GM12892 (cell line): ENCODE measurements around the gene CALCOCO1. TPM values are rescaled to one million over a fixed set of nuclear protein-coding genes. Genes with fewer than 3 reads are reported as not detected.
"Not testable (repeated sequence)": the region's sequence is repeated elsewhere in the genome, so short reads cannot be mapped to it uniquely, and the experiment has no call there.

Experiments used
- DNase-seq: peaks from one replicate; pipeline ENCODE4 v3.0.0; 2011; ENCODE audit not compliant: insufficient read length
- FAIRE-seq: peaks from 2 replicates; lab custom pipeline; 2011; peaks lifted over from hg19 to GRCh38; lab: Jason Lieb, UNC
- POLR2A ChIP-seq: IDR thresholded peaks from 2 replicates; pipeline ENCODE4 v1.6.1; 2011; ENCODE audit warnings: low read depth, low read length, control low read depth
- POLR2AphosphoS5 ChIP-seq: IDR thresholded peaks from 2 replicates; pipeline ENCODE4 v1.6.1; 2011; ENCODE audit warnings: low read depth, low read length, control low read depth
- TAF1 ChIP-seq: IDR thresholded peaks from 2 replicates; pipeline ENCODE4 v1.6.1; 2011; ENCODE audit warnings: low read depth, mild to moderate bottlenecking, control low read depth, low read length, borderline replicate concordance
- polyA plus RNA-seq: library from polyadenylated mRNA; unstranded; fragments of >200 nt; gene quantifications from one replicate; pipeline ENCODE4 v1.2.1, GENCODE V29; 2012; ENCODE audit warnings: missing spikeins, inconsistent platforms; ENCODE audit not compliant: missing spikeins

CALCOCO1 gene
- 24.5 TPM for polyA plus RNA-seq

- TF ChIP-seq POLR2A (0 out of 2 replicates have a peak, but pooled peaks have one; percentile 22), TAF1 (no peak), POLR2AphosphoS5 (peak; percentile 18; the same call in 1 of the 2 replicates)
- peak; percentile 93 for DNase-seq
- peak; percentile 99 for FAIRE-seq
Measured at GRCh38 chr12:53727310-53728041, at the start of gene CALCOCO1. Gene CALCOCO1, minus strand, starts transcription at chr12:53727452. Its CDS starts 2,210 bp downstream, at chr12:53725242.

GRCh38 chr12:53776872-53777271, 49.6 kb upstream of the CALCOCO1 start:
- TF ChIP-seq TAF1: no peak
- TF ChIP-seq POLR2A: no peak
- TF ChIP-seq POLR2AphosphoS5: no peak

GRCh38 chr12:53775478-53776145, 48.4 kb upstream of the CALCOCO1 start:
- DNase-seq: no peak
- no peak for TF ChIP-seq POLR2AphosphoS5
- no peak for TF ChIP-seq POLR2A
- TF ChIP-seq TAF1: no peak
- no peak for FAIRE-seq

More at GRCh38 chr12:53776872-53777271, 49.6 kb upstream of the CALCOCO1 start:
- DNase-seq (no peak), FAIRE-seq (no peak)

GRCh38 chr12:53770281-53770680, 43.0 kb upstream of the CALCOCO1 start:
- DNase-seq (no peak), FAIRE-seq (no peak)
- TF ChIP-seq POLR2A: no peak

DNA sequence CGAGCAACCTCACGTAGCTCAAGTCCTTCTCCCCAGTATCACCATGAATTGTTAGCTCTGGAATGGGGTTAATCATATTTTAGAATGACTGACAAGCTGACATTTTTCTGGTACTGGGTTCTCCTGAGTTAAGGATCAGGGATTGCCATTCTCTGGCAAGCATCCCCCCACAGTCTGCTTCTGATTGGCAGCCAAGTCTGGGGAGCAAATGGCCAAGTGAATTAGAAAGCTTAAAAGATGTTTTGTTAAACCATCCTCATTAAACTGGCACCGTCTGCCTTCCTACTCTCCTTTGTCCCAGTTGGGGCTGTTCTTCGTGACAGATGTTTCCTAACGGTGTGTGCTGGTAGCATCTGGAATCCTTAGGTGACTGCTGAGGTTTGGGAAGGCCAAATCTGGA, 41.7 kb upstream of the CALCOCO1 start:
- TF ChIP-seq POLR2AphosphoS5: no peak
- no peak for TF ChIP-seq POLR2A
- TF ChIP-seq TAF1: no peak
- FAIRE-seq: no peak

DNA sequence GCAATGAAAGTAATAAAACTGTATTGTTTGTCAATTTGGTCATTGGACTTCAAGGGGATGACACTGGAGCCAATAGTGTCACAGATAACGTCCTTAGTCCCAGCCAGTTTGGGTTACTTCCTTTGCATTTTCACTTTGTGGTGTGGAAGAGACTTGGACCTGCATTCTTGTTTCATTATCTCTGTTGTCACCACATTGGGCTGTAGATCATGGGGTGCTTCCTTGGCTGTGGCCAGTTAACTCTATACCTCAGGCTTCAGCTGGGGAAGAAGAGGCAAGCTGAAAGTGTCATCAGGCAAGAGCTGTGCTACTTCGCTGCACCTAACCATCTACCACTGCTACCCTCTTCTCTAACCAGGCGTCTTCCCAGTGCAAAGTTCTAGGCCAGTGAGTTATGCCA, 39.6 kb upstream of the CALCOCO1 start:
- DNase-seq (no peak), FAIRE-seq (no peak)
- no peak for TF ChIP-seq TAF1
- TF ChIP-seq POLR2A: no peak
- no peak for TF ChIP-seq POLR2AphosphoS5

More for the DNA sequence above, 41.7 kb upstream of the CALCOCO1 start:
- DNase-seq: no peak

DNA sequence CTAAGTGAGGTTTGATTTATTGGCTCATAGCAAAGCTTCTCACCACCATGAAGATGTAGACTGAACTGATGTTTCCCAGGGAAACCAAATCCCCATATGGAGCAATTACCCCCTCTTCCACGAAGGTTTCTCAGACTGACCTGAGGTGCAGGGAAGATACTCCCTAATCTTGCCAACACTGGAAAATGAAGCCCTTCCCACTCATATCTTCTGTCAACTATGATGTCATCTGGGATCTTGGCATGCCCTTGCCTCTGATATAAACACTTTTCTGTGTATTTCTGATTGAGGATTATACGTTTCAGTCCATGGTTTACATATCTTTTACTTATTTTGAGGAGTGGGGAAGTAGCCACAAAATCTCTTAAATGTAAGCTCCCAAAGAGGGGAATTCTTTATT, 38.6 kb upstream of the CALCOCO1 start:
- DNase-seq: no peak
- TF ChIP-seq TAF1 (no peak), POLR2AphosphoS5 (no peak), POLR2A (no peak)
- no peak for FAIRE-seq

DNA sequence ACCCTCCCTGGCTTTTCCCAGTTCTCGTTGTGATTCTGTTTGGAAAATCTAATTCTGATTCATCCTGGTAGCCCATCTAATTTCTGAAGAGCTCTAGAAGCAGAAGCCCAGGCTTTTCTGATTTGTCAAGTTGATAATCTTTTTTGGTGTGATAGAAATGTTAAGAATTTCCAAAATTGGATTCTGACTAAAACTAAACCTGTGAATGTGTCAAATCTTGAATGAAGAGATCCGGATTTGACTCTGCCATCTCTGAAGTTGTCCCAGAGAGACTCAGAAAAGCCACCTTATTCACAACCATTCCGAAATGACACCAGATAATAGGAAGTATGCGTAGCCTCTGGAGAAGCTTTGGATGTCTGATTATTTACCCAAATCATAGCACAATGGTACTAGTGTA, 37.4 kb upstream of the CALCOCO1 start:
- TF ChIP-seq POLR2A: no peak
- TF ChIP-seq POLR2AphosphoS5: no peak
- TF ChIP-seq TAF1: no peak
- DNase-seq: no peak
- no peak for FAIRE-seq

DNA sequence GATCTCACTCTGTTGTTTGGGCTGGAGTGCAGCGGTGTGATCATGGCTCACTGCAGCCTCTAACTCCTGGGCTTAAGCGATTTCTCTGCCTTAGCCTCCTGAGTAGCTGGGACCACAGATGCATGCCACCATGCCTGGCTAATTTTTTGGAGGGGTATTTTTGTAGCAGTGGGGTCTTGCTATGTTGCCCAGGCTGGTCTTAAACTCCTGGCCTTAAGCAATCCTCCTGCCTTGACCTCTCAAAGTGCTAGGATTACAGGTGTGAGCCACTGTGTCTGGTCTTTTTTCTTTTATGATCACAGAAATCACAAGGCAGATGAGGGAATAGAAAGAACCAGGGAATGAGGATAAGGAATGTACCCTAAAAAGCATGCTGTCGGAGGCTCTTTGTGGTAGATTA, 35.5 kb upstream of the CALCOCO1 start:
- FAIRE-seq, DNase-seq: not testable (repeated sequence)

DNA sequence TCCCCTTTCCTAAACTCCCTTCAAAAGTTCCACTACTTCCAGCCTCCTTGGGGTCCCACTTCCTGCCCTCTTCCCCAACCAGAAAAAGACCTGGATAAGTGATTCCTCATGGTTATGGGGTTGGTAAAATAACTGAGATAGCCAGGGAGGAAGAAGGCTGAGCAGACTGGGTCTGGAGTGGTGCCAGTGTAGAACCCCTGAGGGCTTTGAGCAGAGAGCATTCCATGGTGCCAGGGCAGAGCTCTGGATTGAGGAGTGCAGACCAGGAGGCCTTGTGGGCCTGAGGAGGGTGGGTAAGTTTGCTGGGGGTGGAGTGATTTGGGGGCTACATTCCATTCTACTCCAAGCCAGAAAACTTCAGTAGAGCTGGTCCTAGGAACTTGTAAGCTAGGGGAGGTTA, 34.1 kb upstream of the CALCOCO1 start:
- TF ChIP-seq POLR2AphosphoS5 (no peak), POLR2A (no peak), TAF1 (no peak)
- no peak for FAIRE-seq
- no peak for DNase-seq

DNA sequence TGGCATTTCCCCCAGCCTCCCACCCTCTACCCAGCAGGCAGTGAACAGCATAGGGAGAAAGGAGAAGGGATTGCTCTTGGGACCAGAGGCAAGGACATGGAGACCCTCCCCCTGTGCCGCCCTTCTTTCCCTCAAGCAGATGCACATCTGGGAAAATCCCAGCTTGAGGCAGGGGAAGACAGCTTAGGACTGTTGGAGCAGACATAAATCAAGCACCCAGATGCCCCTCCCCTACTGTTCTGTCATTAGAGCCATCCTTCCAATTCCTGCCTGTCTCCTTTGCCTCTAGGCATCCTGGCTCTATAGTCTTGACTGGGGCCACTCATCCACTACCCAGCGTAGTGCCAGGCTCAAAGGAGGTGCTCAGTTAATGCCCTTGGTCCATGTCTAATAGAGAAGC, 32.0 kb upstream of the CALCOCO1 start:
- TF ChIP-seq TAF1: no peak
- TF ChIP-seq POLR2AphosphoS5: no peak
- no peak for TF ChIP-seq POLR2A
- DNase-seq (no peak), FAIRE-seq (no peak)

GRCh38 chr12:53758730-53759103, 31.5 kb upstream of the CALCOCO1 start:
- TF ChIP-seq TAF1: no peak
- TF ChIP-seq POLR2AphosphoS5: no peak
- TF ChIP-seq POLR2A: no peak
- DNase-seq (no peak), FAIRE-seq (no peak)
